Tibial nerve (tissue), 4 donors: ENCODE measurements around the gene DNAAF5. TPM values are rescaled to one million over a fixed set of nuclear protein-coding genes. Genes with fewer than 3 reads are reported as not detected.

Experiments
- DNase-seq, 2 donors: peaks; one replicate each; pipeline ENCODE4 v3.0.0-alpha.2; 2019; ENCODE audit warnings: low spot score in 2 of 2
- H3K27ac ChIP-seq, 4 donors: fragments of 200-600 bp; sonication (generic) in 3 of 4; one replicate each; pipeline ENCODE4 v1.5.1; 2017 to 2019; ENCODE audit warnings: mild to moderate bottlenecking in 1 of 4
- H3K27me3 ChIP-seq, 2 donors: fragments of 200-600 bp; sonication (generic) in 1 of 2; one replicate each; pipeline versions ENCODE4 v1.5.1 to v1.6.0; 2017 to 2019
- H3K36me3 ChIP-seq, 3 donors: fragments of 200-600 bp; sonication (generic); one replicate each; pipeline ENCODE4 v1.5.1; 2018 to 2019
- H3K4me1 ChIP-seq, 4 donors: fragments of 200-600 bp; sonication (generic) in 3 of 4; one replicate each; pipeline ENCODE4 v1.5.1; 2017 to 2019
- H3K4me3 ChIP-seq, 4 donors: fragments of 200-600 bp; sonication (generic) in 3 of 4; one replicate each; pipeline ENCODE4 v1.5.1; 2017 to 2019; ENCODE audit warnings: mild to moderate bottlenecking in 1 of 4, moderate library complexity in 1 of 4
- H3K9me3 ChIP-seq, 4 donors: fragments of 200-600 bp; sonication (generic) in 3 of 4; one replicate each; pipeline ENCODE4 v1.5.1; 2017 to 2019
- EP300 ChIP-seq, 2 donors: sonication (generic); formaldehyde crosslinking; IDR thresholded peaks; one replicate each; pipeline ENCODE4 v1.6.1; 2017; ENCODE audit warnings: antibody characterized with exemption in 2 of 2, mild to moderate bottlenecking in 1 of 2
- POLR2A ChIP-seq, 2 donors: fragments of 450-650 bp; IDR thresholded peaks; one replicate each; pipeline ENCODE4 v1.6.1; 2017; ENCODE audit warnings: antibody characterized with exemption in 2 of 2, mild to moderate bottlenecking in 2 of 2, moderate library complexity in 2 of 2
- WGBS, 2 donors: methylation state at CpG; one replicate each; pipeline ENCODE4 v1.1.5; 2018; 5-methylcytosine and 5-hydroxymethylcytosine counted together
- total RNA-seq, 4 donors: library from RNA; depleted of rRNA; stranded (reverse); fragments of >200 nt; gene quantifications; one replicate each; pipeline ENCODE4 v1.1.0, GENCODE V29; 2016
- TF ChIP-seq, protein P1 (sequence below), 5 experiments: fragments of 200-600 bp in 3 of 5; fragments of 450-650 bp in 2 of 5; sonication (generic) in 3 of 5; IDR thresholded peaks; one replicate each; pipeline ENCODE4 v1.5.1; 2016 to 2019; ENCODE audit warnings: antibody characterized with exemption in 5 of 5, mild to moderate bottlenecking in 3 of 5, moderate library complexity in 2 of 5

Gene DNAAF5
- total RNA-seq, 4 donors from 2014 or later = 26.0 to 56.7 (median 41.6) TPM

DNA sequence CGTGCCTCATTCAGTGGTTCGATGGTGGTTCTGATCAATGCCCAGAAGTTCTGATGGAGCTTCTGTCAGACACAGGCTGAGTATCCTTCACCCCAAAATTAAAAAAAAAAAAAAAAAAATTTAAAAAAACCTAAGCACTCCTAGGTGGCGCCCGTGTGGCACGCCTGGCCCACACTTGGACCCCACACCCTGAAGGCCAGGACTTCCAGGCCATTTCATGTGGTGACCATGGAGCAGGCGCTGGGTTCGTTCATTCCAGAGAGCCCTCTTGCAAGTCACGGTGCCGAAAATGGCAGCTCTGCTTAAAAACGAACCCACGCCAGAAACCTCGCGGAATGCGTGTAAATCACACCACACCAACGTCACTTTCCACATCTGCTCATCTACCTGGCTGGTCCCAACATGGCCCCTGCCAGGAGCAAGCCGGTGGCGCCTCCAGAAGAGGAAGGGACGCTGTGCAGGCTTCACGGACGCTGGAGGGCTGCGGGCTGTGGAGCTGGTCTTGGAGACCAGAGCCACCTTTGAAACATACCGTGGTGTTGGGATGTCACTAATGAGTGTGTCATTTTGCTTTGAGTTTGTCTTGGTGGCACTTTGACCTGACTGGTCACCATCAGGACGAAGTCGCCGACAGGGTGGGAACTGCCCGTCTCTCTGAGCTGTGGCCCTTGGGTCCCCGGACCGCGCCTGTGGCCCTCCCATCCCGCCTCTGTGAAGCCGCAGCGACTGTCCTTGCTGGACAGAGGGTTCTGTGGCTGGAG, 46.5 kb downstream of the DNAAF5 start:
- no peak overlapping the region for H3K27ac ChIP-seq
- WGBS, 2 donors = 90 to 93% methylated on average over 26 to 32 of the region's 32 CpGs
- no peak for TF ChIP-seq EP300 (IDR thresholded peaks at IDR 0.05)
- TF ChIP-seq POLR2A (IDR thresholded peaks at IDR 0.05) = no peak
- TF ChIP-seq, protein P1, sequence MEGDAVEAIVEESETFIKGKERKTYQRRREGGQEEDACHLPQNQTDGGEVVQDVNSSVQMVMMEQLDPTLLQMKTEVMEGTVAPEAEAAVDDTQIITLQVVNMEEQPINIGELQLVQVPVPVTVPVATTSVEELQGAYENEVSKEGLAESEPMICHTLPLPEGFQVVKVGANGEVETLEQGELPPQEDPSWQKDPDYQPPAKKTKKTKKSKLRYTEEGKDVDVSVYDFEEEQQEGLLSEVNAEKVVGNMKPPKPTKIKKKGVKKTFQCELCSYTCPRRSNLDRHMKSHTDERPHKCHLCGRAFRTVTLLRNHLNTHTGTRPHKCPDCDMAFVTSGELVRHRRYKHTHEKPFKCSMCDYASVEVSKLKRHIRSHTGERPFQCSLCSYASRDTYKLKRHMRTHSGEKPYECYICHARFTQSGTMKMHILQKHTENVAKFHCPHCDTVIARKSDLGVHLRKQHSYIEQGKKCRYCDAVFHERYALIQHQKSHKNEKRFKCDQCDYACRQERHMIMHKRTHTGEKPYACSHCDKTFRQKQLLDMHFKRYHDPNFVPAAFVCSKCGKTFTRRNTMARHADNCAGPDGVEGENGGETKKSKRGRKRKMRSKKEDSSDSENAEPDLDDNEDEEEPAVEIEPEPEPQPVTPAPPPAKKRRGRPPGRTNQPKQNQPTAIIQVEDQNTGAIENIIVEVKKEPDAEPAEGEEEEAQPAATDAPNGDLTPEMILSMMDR (IDR thresholded peaks at IDR 0.05) = no peak

DNA sequence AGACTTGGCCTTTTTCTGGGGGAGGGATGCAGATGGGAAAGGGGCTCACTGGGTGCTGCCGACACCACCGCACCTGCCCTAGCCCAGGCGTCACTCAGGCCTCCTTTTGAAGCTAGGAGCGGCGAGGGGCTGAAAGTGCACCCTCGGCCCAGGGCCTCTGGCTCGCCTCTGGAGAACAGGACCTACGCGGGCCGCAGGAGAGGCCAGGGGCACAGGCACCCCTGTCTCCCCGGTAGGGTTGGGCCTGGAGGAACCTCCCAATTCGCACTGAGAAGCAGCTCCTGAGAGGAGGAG, 47.1 kb downstream of the DNAAF5 start:
- WGBS, 2 donors = 93 to 97% methylated on average over 9 to 12 of the region's 12 CpGs
- TF ChIP-seq EP300 (IDR thresholded peaks at IDR 0.05) = no peak
- TF ChIP-seq, protein P1 (IDR thresholded peaks at IDR 0.05) = no peak
- no peak for TF ChIP-seq POLR2A (IDR thresholded peaks at IDR 0.05)
- Histone ChIP-seq H3K4me3 (no peak overlapping the region), H3K27me3 (no peaks in the 10 kb centered on the region), H3K27ac (no peak overlapping the region), H3K9me3 (no peaks in the 10 kb centered on the region), H3K36me3 (peaks cover 0 to 78% (median 0%) of the 10 kb centered on the region in 3 donors), H3K4me1 (peaks cover 0 to 34% (median 2%) of the 10 kb centered on the region in 4 donors)
- DNase-seq = no peak

More for the DNA sequence above, 46.5 kb downstream of the DNAAF5 start:
- DNase-seq = no peak
- Histone ChIP-seq H3K9me3 (no peaks in the 10 kb centered on the region), H3K4me3 (no peak overlapping the region), H3K36me3 (peaks cover 0 to 78% (median 0%) of the 10 kb centered on the region in 3 donors), H3K4me1 (peaks cover 0 to 29% (median 2%) of the 10 kb centered on the region in 4 donors), H3K27me3 (no peaks in the 10 kb centered on the region)

DNA sequence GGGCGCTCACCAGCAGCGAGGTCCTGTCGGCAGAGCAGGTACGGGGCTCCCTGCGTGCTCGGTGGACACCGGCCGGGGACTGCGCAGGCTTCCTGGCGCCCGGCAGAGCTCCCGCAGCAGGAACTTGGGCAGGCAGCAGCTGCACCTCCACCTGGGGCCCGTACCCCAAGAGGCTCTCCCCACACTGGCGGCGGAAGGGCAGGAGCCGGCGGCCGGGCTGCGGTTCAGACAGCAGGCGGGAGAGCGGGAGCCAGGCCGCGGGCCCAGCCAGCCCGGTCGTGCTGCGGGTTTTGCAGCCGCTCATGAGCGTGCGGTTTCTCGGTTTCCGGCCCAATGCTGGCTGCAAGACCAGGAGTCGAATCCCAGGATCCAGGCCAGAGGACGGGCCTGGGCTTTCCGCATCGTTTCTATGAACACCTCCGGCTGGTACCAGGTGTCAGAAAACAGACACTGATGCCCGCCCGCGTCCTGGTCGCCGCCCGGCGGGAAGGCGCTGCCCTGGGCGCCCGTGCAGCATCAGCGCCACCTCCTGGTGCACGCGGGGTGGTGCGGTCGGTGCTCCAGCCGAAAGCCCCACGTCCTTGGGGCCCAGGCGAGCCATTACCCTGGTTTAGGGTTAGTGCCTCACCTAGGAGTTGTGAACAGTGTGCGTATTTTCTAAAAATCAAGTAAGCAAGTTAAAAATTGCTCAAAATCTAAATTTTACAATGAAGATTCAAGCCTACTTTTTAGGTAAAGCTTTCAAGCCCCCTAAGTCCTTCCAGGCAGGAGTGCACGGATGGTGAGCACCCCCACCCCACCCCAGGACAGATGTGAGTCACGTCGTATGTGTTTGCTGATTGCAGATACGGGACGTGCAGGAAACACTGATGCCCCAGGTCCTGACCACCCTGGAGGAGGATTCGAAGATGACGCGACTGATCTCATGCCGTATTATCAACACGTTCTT, 47.9 kb downstream of the DNAAF5 start:
- Histone ChIP-seq H3K27me3 (no peaks in the 10 kb centered on the region), H3K4me1 (peaks cover 0 to 35% (median 3%) of the 10 kb centered on the region in 4 donors), H3K9me3 (no peaks in the 10 kb centered on the region), H3K36me3 (peaks cover 0 to 70% (median under 1%) of the 10 kb centered on the region in 3 donors), H3K27ac (no peak overlapping the region), H3K4me3 (no peak overlapping the region)
- 66 to 68% methylated on average over 19 to 65 of the region's 65 CpGs for WGBS, 2 donors
- DNase-seq = peak in 1 of 2 donors; percentile 41
- TF ChIP-seq, protein P1 (IDR thresholded peaks at IDR 0.05) = peak; percentile 83 to 89 (median 87)
- no peak for TF ChIP-seq EP300 (IDR thresholded peaks at IDR 0.05)

DNA sequence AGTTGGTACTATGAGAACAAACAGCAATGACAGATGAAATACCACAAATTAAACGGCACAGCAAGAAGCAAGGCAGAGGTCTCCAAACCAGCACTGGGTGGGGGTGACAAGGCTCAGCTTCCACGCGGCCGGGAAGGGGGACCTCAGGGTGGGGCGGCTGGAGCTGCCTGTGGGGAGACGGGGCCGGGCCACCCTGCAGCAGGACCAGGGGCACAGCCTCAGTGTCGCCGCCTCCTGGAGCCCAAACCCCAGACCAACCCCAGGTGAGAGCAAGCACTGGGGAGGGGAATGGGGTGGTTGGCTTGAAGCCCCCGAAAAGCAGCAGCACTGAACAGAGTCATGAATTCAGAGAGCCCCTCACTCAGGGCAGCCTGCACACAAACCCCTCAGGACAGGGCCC, 49.9 kb downstream of the DNAAF5 start:
- H3K36me3 ChIP-seq = peaks cover 0 to 77% (median 3%) of the 10 kb centered on the region in 3 donors
- TF ChIP-seq POLR2A (IDR thresholded peaks at IDR 0.05) = no peak
- TF ChIP-seq EP300 (IDR thresholded peaks at IDR 0.05) = no peak
- TF ChIP-seq, protein P1 (IDR thresholded peaks at IDR 0.05) = no peak
- H3K9me3 ChIP-seq = no peaks in the 10 kb centered on the region
- no peaks in the 10 kb centered on the region for H3K27me3 ChIP-seq
- H3K27ac ChIP-seq = no peak overlapping the region
- H3K4me3 ChIP-seq = no peak overlapping the region
- H3K4me1 ChIP-seq = peaks cover 0 to 26% (median 3%) of the 10 kb centered on the region in 4 donors
- DNase-seq = no peak
- WGBS, 2 donors = 87 to 91% methylated on average over 10 of the region's 10 CpGs
